Fibroblast of lung (primary cell): ENCODE data around the gene FDPS. TPM values are rescaled to one million over a fixed set of nuclear protein-coding genes. Genes with fewer than 3 reads are reported as not detected.

Source experiments
- DNase-seq, 2 donors: peaks; one replicate each; pipeline versions ENCODE4 v3.0.0 to v3.0.0-alpha.2; 2010; ENCODE audit warnings: low read depth in 2 of 2
- H2AFZ ChIP-seq: 2 replicates; pipeline ENCODE4 v1.5.1; 2012; ENCODE audit warnings: low read length, control low read depth, inconsistent platforms
- H3K27ac ChIP-seq: 2 replicates; pipeline ENCODE4 v1.5.1; 2011; ENCODE audit warnings: low read length, control low read depth; ENCODE audit not compliant: insufficient read depth
- H3K27me3 ChIP-seq: 2 replicates; pipeline ENCODE4 v1.5.1; 2011; ENCODE audit warnings: mild to moderate bottlenecking, low read length; ENCODE audit not compliant: control insufficient read depth, insufficient read depth
- H3K36me3 ChIP-seq: 2 replicates; pipeline ENCODE4 v1.5.1; 2011; ENCODE audit warnings: low read length; ENCODE audit not compliant: control insufficient read depth, insufficient read depth
- H3K4me1 ChIP-seq: 2 replicates; pipeline ENCODE4 v1.5.1; 2011; ENCODE audit warnings: low read length; ENCODE audit not compliant: control insufficient read depth, insufficient read depth; ENCODE audit errors: extremely low read depth
- H3K4me2 ChIP-seq: 2 replicates; pipeline ENCODE4 v1.5.1; 2011; ENCODE audit warnings: low read length, control low read depth; ENCODE audit not compliant: insufficient read depth; ENCODE audit errors: extremely low read depth
- H3K4me3 ChIP-seq, 4 experiments: fragments of 200-600 bp in 1 of 4; sonication (generic) in 1 of 4; replicated peaks in 1 of 4; 2 replicates each; pipeline ENCODE4 v1.5.1; 2011 to 2016; ENCODE audit warnings: low read length in 4 of 4, low read depth in 3 of 4, mild to moderate bottlenecking in 3 of 4, control low read depth in 2 of 4, inconsistent platforms in 1 of 4, mixed read lengths in 1 of 4; ENCODE audit not compliant: insufficient read depth in 1 of 4; ENCODE audit errors: control extremely low read depth in 1 of 4
- H3K79me2 ChIP-seq: 2 replicates; pipeline ENCODE4 v1.5.1; 2012; ENCODE audit warnings: mild to moderate bottlenecking, low read length, inconsistent platforms; ENCODE audit not compliant: control insufficient read depth, insufficient read depth
- H3K9ac ChIP-seq: 2 replicates; pipeline ENCODE4 v1.5.1; 2011; ENCODE audit warnings: mild to moderate bottlenecking, low read length, control low read depth; ENCODE audit not compliant: insufficient read depth
- H3K9me3 ChIP-seq: 2 replicates; pipeline ENCODE4 v1.5.1; 2012; ENCODE audit warnings: low read depth, low read length; ENCODE audit not compliant: control insufficient read depth, insufficient read depth
- H4K20me1 ChIP-seq: 2 replicates; pipeline ENCODE4 v1.5.1; 2011; ENCODE audit warnings: low read length; ENCODE audit not compliant: control insufficient read depth, insufficient read depth; ENCODE audit errors: extremely low read depth
- EZH2 ChIP-seq: IDR thresholded peaks from 2 replicates; pipeline ENCODE4 v1.5.1; 2012; ENCODE audit warnings: low read length, control low read depth, mild to moderate bottlenecking; ENCODE audit errors: missing control alignments
- polyA plus RNA-seq, 2 donors: library from polyadenylated mRNA; depleted of rRNA in 1 of 2; stranded (reverse) in 1 of 2; unstranded in 1 of 2; fragments of >200 nt; gene quantifications; 2 replicates each; pipeline ENCODE4 v1.2.1, GENCODE V29; 2011 to 2012; ENCODE audit warnings: missing spikeins in 1 of 2
- total RNA-seq: library from RNA; depleted of rRNA; stranded (reverse); fragments of >200 nt; gene quantifications from 2 replicates; pipeline ENCODE4 v1.2.1, GENCODE V29; 2014
- TF ChIP-seq, protein P1 (sequence below), 2 donors: IDR thresholded peaks in 1 of 2; conservative IDR thresholded peaks in 1 of 2; 1 replicate in 1 of 2; 2 replicates in 1 of 2; pipeline ENCODE4 v1.5.1; 2011 to 2012; ENCODE audit warnings: low read length in 2 of 2, control low read depth in 1 of 2, inconsistent platforms in 1 of 2, low read depth in 1 of 2, mild to moderate bottlenecking in 1 of 2

FDPS gene
- total and polyA plus RNA-seq, 2 donors (not counting 1 experiment from before 2014, with no cell fraction given) = 399 to 840 TPM

DNA sequence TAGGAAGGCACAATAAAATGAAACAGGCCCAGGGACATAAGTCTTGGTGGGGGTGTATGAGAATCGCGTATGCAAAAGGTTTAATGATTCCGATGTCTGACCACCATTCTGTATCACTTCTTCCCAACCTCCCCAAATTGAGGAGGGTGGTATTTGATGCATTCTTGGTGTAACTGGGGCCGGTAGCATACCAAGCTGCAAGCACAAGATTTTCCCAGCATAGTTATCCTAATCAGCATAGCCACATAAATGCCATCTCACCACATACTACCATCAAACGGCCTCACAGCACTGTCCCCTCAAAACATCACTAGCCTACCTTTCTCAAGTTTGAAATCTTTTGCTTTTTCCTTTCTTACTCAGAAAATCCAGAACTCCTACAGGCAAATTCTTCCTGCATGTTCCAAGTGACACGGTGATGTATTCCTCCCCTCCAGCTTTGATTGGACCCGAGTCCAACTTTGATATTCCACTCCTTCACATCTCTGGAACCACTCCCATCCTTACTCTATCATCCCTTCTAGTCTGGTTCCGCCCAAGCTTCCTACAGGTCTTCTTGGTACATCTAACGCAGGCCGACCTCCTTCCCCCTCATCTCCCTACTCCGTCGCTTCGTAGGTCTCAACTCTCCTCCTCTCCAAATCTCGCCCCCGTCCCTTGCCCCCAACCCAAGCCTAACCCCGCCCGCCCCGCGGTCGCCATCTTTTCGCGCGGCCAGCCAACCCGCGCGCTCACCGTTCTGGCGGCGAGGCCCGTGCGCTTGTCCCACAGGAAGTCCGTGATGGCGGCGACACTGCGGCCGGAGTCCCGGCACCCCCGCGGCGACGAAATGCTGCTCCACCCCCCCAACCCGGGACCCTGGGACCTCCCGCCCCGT lies 36.0 kb upstream of the FDPS start:
- TF ChIP-seq, protein P1, sequence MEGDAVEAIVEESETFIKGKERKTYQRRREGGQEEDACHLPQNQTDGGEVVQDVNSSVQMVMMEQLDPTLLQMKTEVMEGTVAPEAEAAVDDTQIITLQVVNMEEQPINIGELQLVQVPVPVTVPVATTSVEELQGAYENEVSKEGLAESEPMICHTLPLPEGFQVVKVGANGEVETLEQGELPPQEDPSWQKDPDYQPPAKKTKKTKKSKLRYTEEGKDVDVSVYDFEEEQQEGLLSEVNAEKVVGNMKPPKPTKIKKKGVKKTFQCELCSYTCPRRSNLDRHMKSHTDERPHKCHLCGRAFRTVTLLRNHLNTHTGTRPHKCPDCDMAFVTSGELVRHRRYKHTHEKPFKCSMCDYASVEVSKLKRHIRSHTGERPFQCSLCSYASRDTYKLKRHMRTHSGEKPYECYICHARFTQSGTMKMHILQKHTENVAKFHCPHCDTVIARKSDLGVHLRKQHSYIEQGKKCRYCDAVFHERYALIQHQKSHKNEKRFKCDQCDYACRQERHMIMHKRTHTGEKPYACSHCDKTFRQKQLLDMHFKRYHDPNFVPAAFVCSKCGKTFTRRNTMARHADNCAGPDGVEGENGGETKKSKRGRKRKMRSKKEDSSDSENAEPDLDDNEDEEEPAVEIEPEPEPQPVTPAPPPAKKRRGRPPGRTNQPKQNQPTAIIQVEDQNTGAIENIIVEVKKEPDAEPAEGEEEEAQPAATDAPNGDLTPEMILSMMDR (conservative IDR thresholded peaks at IDR 0.05 in 1 of 2, IDR thresholded peaks at IDR 0.05 in 1 of 2; ENCODE audit: low read depth in 1 of 2, low read length in 2 of 2) = no peak
- no peak for TF ChIP-seq EZH2

DNA sequence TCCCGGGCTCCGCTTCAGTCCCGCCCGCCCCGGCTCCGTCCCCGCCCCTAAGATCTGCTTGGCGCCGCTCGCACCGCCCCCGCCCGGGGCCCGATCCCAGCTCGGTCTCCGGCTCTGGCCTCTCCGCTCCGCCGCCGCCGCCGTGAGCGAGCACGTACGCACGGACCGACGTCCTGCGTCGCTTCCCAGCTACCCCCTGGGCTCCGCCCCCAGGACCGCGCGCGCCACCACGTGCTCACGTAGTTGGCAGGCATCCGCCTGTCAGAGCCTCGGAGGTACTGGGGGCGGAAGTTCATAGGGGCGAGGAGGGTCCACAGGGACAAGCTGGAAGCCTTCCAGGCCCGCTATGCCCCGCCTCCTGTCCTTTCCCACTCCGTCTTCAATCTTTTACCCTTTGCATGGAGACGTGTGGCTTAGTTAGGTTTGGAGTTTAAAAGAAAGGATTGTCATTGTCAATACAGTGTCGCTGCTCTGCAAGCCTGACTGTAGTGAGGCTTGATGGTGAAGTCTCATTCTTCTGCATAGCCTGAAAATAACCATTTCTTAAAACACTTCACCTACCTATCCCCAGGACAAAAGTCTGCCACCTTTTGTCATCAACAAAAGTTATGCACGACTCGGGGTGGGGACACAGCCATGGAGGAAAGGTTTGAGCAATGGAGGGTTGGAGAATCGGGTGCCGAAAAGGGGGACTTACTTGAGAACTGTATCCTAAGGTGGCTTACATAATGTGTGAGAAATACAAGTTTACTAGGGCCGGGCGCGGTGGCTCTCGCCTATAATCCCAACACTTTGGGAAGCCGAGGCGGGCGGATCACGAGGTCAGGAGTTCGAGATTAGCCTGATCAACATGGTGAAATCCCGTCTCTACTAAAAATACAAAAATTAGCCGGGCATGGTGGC lies 35.1 kb upstream of the FDPS start, which contains the start of gene CLK2:
TSS of gene CLK2 (minus strand) at position 162 of the 903 bp plus-strand sequence. CDS start 2,527 bp downstream, outside the sequence.
- Histone ChIP-seq H3K79me2 (peaks cover 25% of the 10 kb centered on the region), H3K4me2 (peak within 1 kb of the TSS; percentile 100), H3K27ac (peak within 1 kb of the TSS; percentile 74), H3K4me1 (peaks cover 9% of the 10 kb centered on the region), H3K27me3 (no peaks in the 10 kb centered on the region), H3K4me3 (peak within 1 kb of the TSS; percentile 38 to 79 (median 66)), H3K9ac (peak within 1 kb of the TSS; percentile 78), H2AFZ (peak within 1 kb of the TSS; percentile 91), H4K20me1 (no peaks in the 10 kb centered on the region), H3K9me3 (no peaks in the 10 kb centered on the region), H3K36me3 (peaks cover 12% of the 10 kb centered on the region)
- DNase-seq = peak; percentile 91
- TF ChIP-seq EZH2 = no peak
- TF ChIP-seq, protein P1 (conservative IDR thresholded peaks at IDR 0.05 in 1 of 2, IDR thresholded peaks at IDR 0.05 in 1 of 2; ENCODE audit: low read depth in 1 of 2, low read length in 2 of 2) = no peak

More for the DNA sequence above, 36.0 kb upstream of the FDPS start:
- Histone ChIP-seq H3K4me2 (peak overlapping the region; percentile 92), H3K79me2 (peaks cover 25% of the 10 kb centered on the region), H2AFZ (peak overlapping the region; percentile 56), H3K27me3 (no peaks in the 10 kb centered on the region), H3K9me3 (no peaks in the 10 kb centered on the region), H3K9ac (peak overlapping the region; percentile 78), H3K36me3 (peaks cover 17% of the 10 kb centered on the region), H4K20me1 (no peaks in the 10 kb centered on the region), H3K27ac (peak overlapping the region; percentile 74), H3K4me3 (peak overlapping the region; percentile 38 to 75 (median 65)), H3K4me1 (peaks cover 5% of the 10 kb centered on the region)
- peak; percentile 56 to 75 for DNase-seq
